Smooth muscle cell (in vitro differentiated cells): ENCODE data around the gene AKR7A3. TPM values are rescaled to one million over a fixed set of nuclear protein-coding genes. Genes with fewer than 3 reads are reported as not detected.
"Not testable (repeated sequence)": the region's sequence is repeated elsewhere in the genome, so short reads cannot be mapped to it uniquely, and the experiment has no call there.

Experiments used
- DNase-seq: peaks from one replicate; lab custom pipeline; 2025; ENCODE audit not compliant: unreplicated experiment; lab: John Stamatoyannopoulos, UW
- H2AFZ ChIP-seq: fragments of 200-600 bp; sonication (generic); 2 replicates; pipeline ENCODE4 v1.6.0; 2016; ENCODE audit warnings: antibody characterized with exemption, low read depth, mild to moderate bottlenecking
- H3F3A ChIP-seq: fragments of 200-600 bp; sonication (generic); 2 replicates; pipeline ENCODE4 v1.6.0; 2017; ENCODE audit warnings: antibody characterized with exemption, low read depth
- H3K27ac ChIP-seq: fragments of 200-600 bp; sonication (generic); 2 replicates; pipeline ENCODE4 v1.5.1; 2016; ENCODE audit warnings: low read depth, mild to moderate bottlenecking
- H3K27me3 ChIP-seq: fragments of 200-600 bp; sonication (generic); 2 replicates; pipeline ENCODE4 v1.6.1; 2016; ENCODE audit warnings: low read depth, mild to moderate bottlenecking
- H3K36me3 ChIP-seq: fragments of 200-600 bp; sonication (generic); 2 replicates; pipeline ENCODE4 v1.5.1; 2016; ENCODE audit warnings: low read depth
- H3K4me1 ChIP-seq: fragments of 200-600 bp; sonication (generic); 2 replicates; pipeline ENCODE4 v1.5.1; 2016; ENCODE audit warnings: low read depth
- H3K4me2 ChIP-seq: fragments of 200-600 bp; sonication (generic); 2 replicates; pipeline ENCODE4 v1.6.0; 2016; ENCODE audit warnings: mild to moderate bottlenecking
- H3K4me3 ChIP-seq: fragments of 200-600 bp; sonication (generic); 2 replicates; pipeline ENCODE4 v1.5.1; 2016; ENCODE audit warnings: mild to moderate bottlenecking
- H3K79me2 ChIP-seq: fragments of 200-600 bp; sonication (generic); 2 replicates; pipeline ENCODE4 v1.6.0; 2016; ENCODE audit warnings: low read depth, mild to moderate bottlenecking
- H3K9ac ChIP-seq: fragments of 200-600 bp; sonication (generic); 2 replicates; pipeline ENCODE4 v1.6.0; 2016; ENCODE audit warnings: low read depth
- H3K9me3 ChIP-seq: fragments of 200-600 bp; sonication (generic); replicated peaks from 2 replicates; pipeline ENCODE4 v1.5.1; 2016; ENCODE audit warnings: low read depth
- H4K20me1 ChIP-seq: fragments of 200-600 bp; sonication (generic); 2 replicates; pipeline ENCODE4 v1.6.0; 2016; ENCODE audit warnings: low read depth
- WGBS: methylation state at CpG from one replicate; pipeline ENCODE4 v1.1.7; 2016; ENCODE audit warnings: low lambda C conversion rate; 5-methylcytosine and 5-hydroxymethylcytosine counted together
- polyA plus RNA-seq: library from polyadenylated mRNA; unstranded; fragments of >200 nt; fragmentation: Nextera tagmentation; extraction: Ambion mirVana; gene quantifications from 2 replicates; pipeline ENCODE4 v1.2.1, GENCODE V29; 2016
- total RNA-seq: library from RNA; depleted of rRNA; stranded (reverse); fragments of >200 nt; gene quantifications from 2 replicates; pipeline ENCODE4 v1.2.3, GENCODE V29; 2014
- TF ChIP-seq, protein P1 (sequence below): fragments of 200-600 bp; sonication (generic); IDR thresholded peaks from 2 replicates; pipeline ENCODE4 v1.5.1; 2017; ENCODE audit warnings: borderline replicate concordance, mild to moderate bottlenecking, antibody characterized with exemption; ENCODE audit not compliant: insufficient read depth, poor library complexity, severe bottlenecking

Gene AKR7A3
- total and polyA plus RNA-seq, 2 experiments from 2014 or later = 0.62 to 0.85 TPM

DNA sequence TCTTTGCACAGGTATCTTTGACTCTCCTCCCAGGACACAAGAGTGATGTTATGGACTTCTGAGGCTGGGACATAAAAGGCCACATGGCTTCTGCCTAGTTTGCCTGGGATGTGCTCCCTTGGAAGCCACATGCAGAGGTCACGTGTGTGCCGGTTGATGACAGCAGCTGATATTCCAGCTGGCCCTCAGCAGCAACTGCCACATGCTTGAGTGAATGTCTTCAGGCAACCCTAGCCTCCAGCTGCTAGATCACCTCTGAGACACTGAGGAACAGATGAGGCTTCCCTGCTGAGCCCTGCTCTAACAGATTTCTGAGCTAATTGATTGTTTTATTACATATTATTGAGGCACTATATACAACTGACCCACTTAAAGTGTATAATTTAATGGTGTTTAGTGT lies 11.6 kb upstream of the AKR7A3 start:
- Histone ChIP-seq H4K20me1 (no peaks in the 10 kb centered on the region), H3K4me1 (no peaks in the 10 kb centered on the region), H3K4me3 (no peak overlapping the region), H3K27me3 (no peaks in the 10 kb centered on the region), H3K36me3 (peaks cover 6% of the 10 kb centered on the region), H3K27ac (no peak overlapping the region), H3K9ac (no peak overlapping the region), H3K9me3 (peaks cover 2% of the 10 kb centered on the region), H3F3A (no peaks in the 10 kb centered on the region), H2AFZ (no peak overlapping the region), H3K4me2 (no peak overlapping the region), H3K79me2 (no peaks in the 10 kb centered on the region)
- no peak for DNase-seq
- 97% methylated on average over 2 of the region's 2 CpGs for WGBS
- TF ChIP-seq, protein P1, sequence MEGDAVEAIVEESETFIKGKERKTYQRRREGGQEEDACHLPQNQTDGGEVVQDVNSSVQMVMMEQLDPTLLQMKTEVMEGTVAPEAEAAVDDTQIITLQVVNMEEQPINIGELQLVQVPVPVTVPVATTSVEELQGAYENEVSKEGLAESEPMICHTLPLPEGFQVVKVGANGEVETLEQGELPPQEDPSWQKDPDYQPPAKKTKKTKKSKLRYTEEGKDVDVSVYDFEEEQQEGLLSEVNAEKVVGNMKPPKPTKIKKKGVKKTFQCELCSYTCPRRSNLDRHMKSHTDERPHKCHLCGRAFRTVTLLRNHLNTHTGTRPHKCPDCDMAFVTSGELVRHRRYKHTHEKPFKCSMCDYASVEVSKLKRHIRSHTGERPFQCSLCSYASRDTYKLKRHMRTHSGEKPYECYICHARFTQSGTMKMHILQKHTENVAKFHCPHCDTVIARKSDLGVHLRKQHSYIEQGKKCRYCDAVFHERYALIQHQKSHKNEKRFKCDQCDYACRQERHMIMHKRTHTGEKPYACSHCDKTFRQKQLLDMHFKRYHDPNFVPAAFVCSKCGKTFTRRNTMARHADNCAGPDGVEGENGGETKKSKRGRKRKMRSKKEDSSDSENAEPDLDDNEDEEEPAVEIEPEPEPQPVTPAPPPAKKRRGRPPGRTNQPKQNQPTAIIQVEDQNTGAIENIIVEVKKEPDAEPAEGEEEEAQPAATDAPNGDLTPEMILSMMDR = no peak

DNA sequence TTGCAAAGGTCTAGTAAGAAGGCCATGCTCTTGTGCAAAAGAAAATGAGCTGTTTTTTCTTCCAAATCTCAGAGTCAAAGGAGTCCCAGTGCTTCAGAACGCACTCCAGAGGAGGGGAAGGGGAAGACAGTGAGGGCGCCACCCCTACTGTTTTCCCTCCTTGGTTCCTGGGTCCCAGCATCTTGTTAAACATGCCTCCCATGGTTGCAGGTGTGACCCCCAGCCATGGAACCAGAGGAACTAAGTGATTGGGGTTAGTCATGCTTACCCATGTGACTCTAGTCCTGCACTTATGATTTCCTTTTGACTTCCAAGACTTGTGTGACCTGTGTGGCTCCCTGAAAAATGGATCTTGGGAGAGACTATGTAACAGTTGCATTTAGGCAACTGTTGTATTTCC lies 6.1 kb upstream of the AKR7A3 start:
- TF ChIP-seq, protein P1 = no peak
- no peaks in the 10 kb centered on the region for H3F3A ChIP-seq
- H3K9ac ChIP-seq = no peak overlapping the region
- no peaks in the 10 kb centered on the region for H4K20me1 ChIP-seq
- peaks cover 8% of the 10 kb centered on the region for H3K27me3 ChIP-seq
- WGBS = 92% methylated on average over 2 of the region's 2 CpGs
- no peak overlapping the region for H3K4me3 ChIP-seq
- H3K4me2 ChIP-seq = no peak overlapping the region
- peaks cover 10% of the 10 kb centered on the region for H3K9me3 ChIP-seq
- no peak overlapping the region for H3K27ac ChIP-seq
- no peak overlapping the region for H2AFZ ChIP-seq
- no peaks in the 10 kb centered on the region for H3K79me2 ChIP-seq
- DNase-seq = no peak
- H3K4me1 ChIP-seq = no peaks in the 10 kb centered on the region
- H3K36me3 ChIP-seq = no peaks in the 10 kb centered on the region

DNA sequence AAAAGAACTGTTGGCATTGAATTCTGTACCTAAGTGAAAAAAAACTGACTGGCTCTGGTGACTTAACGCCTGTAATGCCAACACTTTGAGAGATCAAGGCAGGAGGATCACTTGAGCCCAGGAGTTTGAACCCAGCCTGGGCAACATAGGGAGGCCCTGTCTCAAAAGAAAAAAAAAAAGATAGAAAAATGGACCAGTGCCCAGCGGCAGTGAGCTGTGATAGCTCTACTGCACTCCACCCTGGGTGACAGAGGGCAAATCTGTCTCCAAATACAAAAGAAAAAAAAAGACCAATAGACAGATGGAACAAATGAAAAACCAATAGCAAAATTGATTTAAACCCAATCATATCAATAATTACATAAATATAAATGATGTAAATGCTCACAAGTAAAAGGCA lies 674 bp upstream of the AKR7A3 start:
- Histone ChIP-seq H3K9me3 (peaks cover under 1% of the 10 kb centered on the region), H3K27ac (no peak overlapping the region), H3K9ac (no peak overlapping the region), H3F3A (no peaks in the 10 kb centered on the region), H3K4me1 (peaks cover 4% of the 10 kb centered on the region), H3K4me2 (peak overlapping the region; percentile 93), H2AFZ (peak overlapping the region; percentile 66), H3K79me2 (no peaks in the 10 kb centered on the region), H3K36me3 (no peaks in the 10 kb centered on the region), H4K20me1 (no peaks in the 10 kb centered on the region), H3K27me3 (peaks cover 18% of the 10 kb centered on the region), H3K4me3 (peak overlapping the region; percentile 49)
- WGBS = 78% methylated on average over 2 of the region's 2 CpGs
- TF ChIP-seq, protein P1 = no peak
- no peak for DNase-seq

DNA sequence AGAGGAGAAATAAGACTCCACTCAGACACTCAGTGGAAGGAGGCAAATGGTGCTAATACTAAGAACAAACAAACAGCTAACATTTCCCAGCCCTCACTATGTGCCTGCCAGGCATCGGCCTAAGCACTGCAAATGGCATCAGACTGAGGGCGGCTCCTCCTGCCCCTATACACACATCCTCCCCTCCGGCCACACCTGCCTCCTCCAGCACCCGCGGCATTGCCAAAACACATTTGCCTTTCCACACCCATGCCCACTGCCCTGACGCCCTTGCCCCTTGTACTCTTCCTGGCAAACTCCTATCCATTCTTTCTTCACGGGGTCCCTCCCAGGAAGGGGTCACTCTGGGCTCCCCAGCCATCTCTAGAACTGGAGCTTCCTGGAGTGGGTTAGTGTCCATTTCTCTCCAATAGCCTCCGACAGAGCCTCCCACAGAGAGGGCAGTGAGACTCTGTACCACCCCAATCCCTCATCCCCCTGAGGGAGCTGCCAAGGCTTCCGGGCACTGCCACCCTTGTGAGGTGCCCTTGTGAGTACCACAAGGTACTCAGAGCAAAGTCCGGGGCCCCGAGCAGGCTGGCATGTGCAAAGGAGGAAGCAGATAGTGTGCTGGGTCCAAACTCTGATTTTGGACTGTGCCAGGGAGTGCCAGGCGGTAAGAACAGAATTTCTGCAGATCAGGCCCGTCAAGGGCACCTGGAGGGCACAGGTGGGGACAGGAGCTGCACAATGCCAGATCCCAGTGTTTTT lies 959 bp downstream of the AKR7A3 start:
- Histone ChIP-seq H3K9ac (no peak overlapping the region), H3K4me3 (no peak overlapping the region), H3F3A (no peaks in the 10 kb centered on the region), H2AFZ (no peak overlapping the region), H3K9me3 (no peaks in the 10 kb centered on the region), H3K27me3 (peaks cover 18% of the 10 kb centered on the region), H3K4me1 (peaks cover 4% of the 10 kb centered on the region), H3K79me2 (no peaks in the 10 kb centered on the region), H4K20me1 (no peaks in the 10 kb centered on the region), H3K27ac (no peak overlapping the region), H3K4me2 (no peak overlapping the region), H3K36me3 (no peaks in the 10 kb centered on the region)
- no peak for DNase-seq
- TF ChIP-seq, protein P1 = no peak
- WGBS = 95% methylated on average over 13 of the region's 13 CpGs

DNA sequence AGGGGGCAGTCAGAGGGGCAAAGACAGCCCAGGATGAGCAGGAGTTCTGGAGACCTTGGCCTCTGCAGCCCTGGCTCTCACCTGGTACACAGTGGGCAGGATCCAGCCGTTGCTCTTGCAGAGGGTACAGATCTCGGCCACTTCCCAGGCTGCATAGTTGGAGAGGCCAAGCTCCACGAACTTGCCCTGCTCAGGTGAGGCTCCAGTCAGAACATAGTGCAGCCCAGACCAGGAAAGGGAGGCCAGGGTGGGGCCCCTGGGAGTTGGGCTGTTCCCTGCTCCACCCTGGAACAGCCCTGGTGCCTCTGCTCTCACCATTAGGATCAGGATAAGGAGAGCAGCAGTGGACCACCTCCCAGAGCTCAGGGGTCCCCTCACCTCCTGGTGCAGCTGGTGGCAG lies 2.8 kb downstream of the AKR7A3 start:
- not testable (repeated sequence) for H3F3A ChIP-seq, H3K4me2 ChIP-seq, H4K20me1 ChIP-seq, H3K4me1 ChIP-seq, H3K9ac ChIP-seq, H3K27ac ChIP-seq, H3K36me3 ChIP-seq, H3K79me2 ChIP-seq, DNase-seq, H3K4me3 ChIP-seq, H3K9me3 ChIP-seq, H2AFZ ChIP-seq
- 86% methylated on average over 2 of the region's 3 CpGs for WGBS
- H3K27me3 ChIP-seq = peaks cover 18% of the 10 kb centered on the region
